HG03354 (cell line): ENCODE measurements around the gene TMEM191B.
"Not testable (repeated sequence)": the region's sequence is repeated elsewhere in the genome, so short reads cannot be mapped to it uniquely, and the experiment has no call there.

Experiments used
- ATAC-seq: cut with Tn5 transposase; IDR thresholded peaks from one replicate; pipeline ENCODE4 v1.9.1; 2021; ENCODE audit warnings: mild to moderate bottlenecking; ENCODE audit not compliant: unreplicated experiment, poor library complexity, severe bottlenecking

The TMEM191B gene

GRCh38 chr22:18527752-18528596 is at the start of gene TMEM191B:
Gene TMEM191B, plus strand, starts transcription at chr22:18527802. Its CDS starts 179 bp downstream, at chr22:18527981.
- peak; percentile 29 for ATAC-seq

GRCh38 chr22:18496227-18496626 is 31.4 kb upstream of the TMEM191B start:
- ATAC-seq, result not testable (repeated sequence)

GRCh38 chr22:18511327-18511726 is 16.3 kb upstream of the TMEM191B start:
- ATAC-seq, result not testable (repeated sequence)

DNA sequence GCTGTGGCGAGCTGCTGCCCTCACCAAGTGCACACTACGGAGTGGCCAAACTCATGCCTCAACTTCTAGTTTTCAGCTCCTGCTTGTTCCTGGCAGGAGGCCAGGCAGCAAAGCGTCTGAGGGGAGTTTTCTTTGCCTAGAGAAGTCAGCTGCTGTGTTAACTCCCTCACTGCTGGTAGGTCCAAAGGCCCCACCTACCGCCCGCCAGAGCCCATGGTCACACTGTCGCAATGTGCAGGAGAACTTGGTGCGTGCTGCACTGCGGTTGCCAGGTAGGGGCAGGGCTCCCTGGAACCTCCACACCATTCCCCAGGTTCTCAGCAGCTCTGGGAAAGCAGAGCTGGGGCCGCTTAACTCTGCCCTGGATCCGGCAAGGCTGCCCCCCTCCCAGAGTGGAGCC is 15.2 kb upstream of the TMEM191B start:
- not testable (repeated sequence) for ATAC-seq

- not testable (repeated sequence) for ATAC-seq
Measured at GRCh38 chr22:18513454-18513853, 14.1 kb upstream of the TMEM191B start.

DNA sequence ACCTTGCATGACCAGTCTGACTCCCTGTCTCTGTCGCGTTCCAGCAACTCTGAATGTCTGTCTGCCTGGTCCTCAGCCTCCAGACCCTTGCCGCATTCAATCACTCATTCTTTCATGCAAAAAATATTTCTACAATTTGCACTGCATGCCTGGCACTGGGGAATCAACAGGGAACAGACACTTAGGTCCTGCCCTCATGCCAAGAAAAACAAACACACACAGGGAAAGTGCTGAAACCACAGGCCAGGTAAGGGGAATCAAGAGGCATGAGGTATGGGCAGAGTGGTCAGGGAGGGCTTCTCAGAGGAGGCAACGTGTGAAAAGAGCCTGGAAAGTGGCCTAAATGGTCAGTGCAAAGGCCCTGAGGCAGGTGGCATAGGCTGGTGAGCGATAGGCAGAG is 9.5 kb upstream of the TMEM191B start, which contains the start of gene GGTLC3:
TSS of gene GGTLC3 (minus strand) at position 101 of the 400 bp plus-strand sequence. CDS start 264 bp downstream, outside the sequence.
- ATAC-seq, result not testable (repeated sequence)

DNA sequence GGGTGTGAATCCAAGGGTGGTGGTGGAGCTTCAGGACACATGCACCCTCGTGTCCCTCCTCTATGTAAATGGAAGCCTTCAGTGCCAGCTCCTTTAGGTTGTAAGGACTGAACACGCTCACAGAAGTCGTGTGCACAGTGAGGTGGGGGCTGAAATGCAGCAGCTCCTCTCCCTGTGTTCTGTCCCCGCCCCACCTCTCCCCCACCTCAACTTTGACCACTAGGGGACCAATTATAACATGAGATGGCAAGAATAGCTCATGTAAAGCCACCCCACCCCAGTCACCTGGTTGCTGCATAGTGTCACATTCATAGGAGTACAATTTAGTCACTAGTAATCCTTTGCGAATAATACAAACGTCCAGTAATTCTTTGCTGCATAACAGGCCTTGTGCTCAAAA is 4.8 kb upstream of the TMEM191B start:
- not testable (repeated sequence) for ATAC-seq

DNA sequence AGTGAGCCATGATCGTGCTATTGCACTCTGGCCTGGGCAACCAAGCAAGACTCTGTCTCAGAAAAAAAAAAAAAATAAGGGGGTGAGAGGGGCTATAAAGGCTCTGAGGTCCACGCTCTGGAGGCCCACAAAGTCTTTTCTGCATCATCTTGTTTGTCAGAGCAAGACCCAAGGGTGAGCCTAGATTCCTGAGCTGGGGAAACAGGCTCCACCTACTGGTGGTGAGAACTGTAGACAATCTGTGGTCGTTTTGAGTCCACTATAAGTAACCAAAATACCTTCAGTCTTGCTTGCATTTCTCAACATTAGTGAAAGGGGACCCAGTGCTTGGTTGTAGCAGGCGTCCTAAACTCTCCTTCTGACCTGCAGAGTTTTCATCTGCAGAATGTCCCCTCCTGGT is 4.3 kb upstream of the TMEM191B start:
- ATAC-seq, result not testable (repeated sequence)

DNA sequence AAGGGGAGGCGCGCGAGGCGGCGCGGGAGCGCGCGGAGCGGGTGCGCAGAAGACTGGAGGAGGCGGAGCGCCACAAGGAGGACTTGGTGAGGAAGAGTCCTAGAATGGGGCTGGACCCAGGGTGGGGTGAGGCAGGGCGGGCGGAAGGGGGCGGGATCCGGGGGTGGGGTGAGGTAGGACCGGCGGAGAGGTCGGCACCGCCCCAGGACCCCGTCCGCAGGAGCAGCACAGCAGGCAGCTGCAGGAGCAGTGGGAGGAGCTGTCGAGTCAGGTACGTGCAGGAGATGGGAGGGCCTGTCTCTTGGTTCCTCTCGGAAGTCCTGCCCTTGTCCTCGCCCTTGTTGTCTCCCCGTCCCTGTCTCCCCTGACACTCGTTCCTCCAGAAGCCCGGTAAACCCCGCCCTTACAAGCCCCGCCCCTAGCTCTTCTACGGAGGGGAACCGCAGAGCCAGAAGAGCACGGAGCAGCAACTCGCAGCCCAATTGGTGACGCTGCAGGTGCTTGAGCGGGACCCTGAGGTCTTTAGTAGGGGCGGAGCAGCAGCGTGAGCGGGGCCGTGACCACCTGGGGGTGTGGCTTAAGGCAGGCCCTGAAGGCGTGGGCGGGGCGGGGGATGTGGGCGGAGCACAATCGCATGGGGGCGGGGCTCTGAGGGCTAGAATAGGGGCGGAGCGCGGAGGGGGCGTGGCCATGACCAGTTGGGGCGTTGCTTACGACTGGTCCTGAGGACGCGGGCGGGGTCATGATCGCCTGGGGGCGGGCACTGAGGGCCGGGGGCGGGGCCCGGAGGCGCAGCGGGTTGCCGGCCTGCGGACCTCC is 1.2 kb downstream of the TMEM191B start:
- peak; percentile 79 for ATAC-seq

DNA sequence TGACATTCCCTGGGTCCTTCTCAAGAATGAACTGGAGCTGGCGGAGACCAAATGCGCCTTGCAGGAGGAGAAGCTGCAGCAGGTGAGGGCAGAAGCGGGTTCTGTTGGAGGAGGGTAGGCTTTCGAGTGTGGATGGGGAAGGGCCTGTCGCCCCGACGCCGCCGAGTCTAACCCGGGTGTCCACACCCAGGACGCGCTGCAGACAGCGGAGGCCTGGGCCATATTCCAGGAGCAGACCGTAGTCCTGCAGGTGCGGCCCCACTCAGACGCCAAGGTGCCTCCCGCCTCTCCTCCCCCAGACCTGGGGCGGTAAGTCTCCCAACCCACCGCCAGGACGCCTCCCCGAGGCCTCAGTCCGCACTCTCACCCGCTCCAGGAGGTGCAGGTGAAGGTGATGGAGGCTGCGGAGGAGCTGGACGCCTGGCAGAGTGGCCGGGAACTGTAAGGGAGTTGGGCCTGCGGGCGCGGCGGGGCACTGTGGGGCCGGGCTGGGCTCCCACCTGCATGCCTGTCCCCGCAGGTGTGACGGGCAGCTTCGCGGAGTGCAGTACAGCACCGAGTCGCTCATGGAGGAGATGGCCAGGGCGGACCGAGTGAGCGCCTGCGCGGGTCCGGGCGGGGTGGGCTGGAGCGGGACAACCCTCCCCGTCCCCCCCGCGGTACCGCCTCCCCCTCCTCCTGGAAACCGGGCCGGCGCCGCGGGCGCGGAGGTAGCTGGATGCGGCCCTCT is 2.0 kb downstream of the TMEM191B start:
- peak; percentile 7 for ATAC-seq

- not testable (repeated sequence) for ATAC-seq
Measured at GRCh38 chr22:18533633-18534032, 6.0 kb downstream of the TMEM191B start.

DNA sequence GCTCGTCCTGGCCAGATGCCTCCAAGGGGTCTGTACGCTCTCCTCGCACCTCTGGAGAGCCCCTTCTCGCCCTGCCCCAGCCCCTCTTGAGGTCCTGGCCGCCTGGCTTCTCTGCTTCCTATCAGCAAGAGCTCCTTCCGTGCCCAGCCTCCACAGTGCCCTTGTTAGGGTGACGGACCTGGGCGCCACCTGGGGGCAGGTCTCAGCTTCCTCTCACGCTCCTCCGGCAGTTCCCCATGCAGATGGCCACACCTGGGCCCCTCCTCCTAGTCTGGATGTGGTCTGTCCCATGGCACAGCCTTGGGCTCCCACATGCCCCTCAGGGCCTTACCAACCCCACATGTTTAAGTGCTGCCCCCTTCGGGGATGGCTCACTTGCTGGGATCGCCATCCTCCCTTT is 6.7 kb downstream of the TMEM191B start:
- ATAC-seq, result not testable (repeated sequence)

DNA sequence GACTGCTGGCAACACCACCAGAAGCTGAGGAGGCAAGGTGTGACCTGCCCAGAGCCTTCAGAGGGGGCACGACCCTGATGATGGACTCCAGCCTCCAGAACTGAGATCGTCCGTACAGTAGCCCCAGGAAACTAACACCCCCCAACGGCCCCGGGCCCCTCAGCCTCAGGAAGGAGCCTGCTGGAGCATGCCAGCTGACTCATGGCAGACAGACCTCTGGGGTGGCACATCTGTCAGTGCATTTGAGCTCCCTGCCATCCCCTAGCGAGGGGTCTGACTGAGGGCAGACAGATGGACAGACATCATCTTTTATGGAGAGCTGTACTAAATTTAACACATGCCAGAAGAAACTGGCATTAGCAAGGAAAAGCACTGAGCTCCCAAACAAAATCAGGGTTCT is 12.4 kb downstream of the TMEM191B start:
- ATAC-seq, result not testable (repeated sequence)

DNA sequence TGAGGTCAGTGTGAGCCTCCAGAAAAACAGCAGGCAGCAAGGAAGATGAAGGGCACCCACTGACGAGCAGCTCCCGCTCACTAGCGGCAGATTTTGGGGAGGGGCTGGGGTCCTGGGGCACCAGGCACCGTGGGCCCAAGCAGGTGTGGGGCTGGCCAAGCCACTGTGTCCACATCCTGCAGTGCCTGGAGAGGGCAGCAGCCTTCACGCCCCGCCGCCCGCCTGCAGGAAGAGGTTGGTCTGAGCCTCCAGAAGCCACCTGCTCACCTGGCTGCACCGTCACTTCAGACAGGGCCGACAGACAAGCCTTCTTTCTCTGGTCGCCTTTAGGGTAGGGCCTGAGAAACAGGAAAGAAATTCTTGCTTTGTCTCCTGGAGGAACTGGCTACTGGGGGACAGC is 15.8 kb downstream of the TMEM191B start:
- ATAC-seq, result peak; percentile 53

- not testable (repeated sequence) for ATAC-seq
Measured at GRCh38 chr22:18544615-18545014, 17.0 kb downstream of the TMEM191B start.

DNA sequence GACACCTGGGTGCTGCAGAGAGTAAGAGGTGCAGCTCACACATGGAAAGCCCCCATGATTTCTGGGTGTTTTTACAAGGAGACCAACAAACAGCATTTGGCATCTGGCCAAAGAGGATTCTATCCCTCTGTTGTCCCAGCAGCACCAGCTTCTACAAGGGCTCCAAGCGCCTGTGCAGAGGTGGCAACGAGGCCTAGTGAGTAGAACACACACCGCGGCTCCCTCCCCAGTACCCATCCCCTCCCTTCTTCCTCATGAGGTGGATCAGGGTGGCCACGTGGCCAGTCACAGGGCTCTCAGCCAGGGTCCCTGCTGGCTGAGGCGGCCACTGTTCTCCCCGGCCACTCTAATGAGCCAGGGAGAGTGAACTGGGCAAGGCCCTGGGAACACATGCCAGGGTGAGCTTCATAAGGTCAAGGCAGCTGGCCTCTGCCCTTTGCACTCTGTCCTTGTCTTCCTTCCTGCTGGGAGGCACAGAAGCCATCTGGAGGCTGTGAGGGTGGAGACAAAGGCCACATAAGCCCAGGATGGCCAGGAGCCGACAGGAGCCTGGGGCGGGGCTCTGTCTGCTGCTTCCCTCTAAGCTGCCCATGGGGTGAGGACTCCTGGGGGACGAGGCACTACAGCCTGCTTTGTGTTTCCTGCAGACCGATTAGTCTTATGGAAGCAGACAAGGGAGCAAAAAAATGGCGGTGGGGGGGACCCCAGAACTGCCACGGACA is 22.0 kb downstream of the TMEM191B start:
- ATAC-seq, result not testable (repeated sequence)

GRCh38 chr22:18551046-18551445 is 23.4 kb downstream of the TMEM191B start:
- ATAC-seq, result not testable (repeated sequence)

- ATAC-seq, result not testable (repeated sequence)
Measured at GRCh38 chr22:18552839-18553597, 25.4 kb downstream of the TMEM191B start.
